HG03565 (cell line): ENCODE results near the gene FSD1.
"Not testable (repeated sequence)": the region's sequence is repeated elsewhere in the genome, so short reads cannot be mapped to it uniquely, and the experiment has no call there.

ENCODE experiments used
- ATAC-seq: cut with Tn5 transposase; IDR thresholded peaks from one replicate; pipeline ENCODE4 v1.9.1; 2021; ENCODE audit warnings: mild to moderate bottlenecking, moderate library complexity; ENCODE audit not compliant: unreplicated experiment

The FSD1 gene

GRCh38 chr19:4342314-4342614, 37.9 kb downstream of the FSD1 start:
- ATAC-seq, result no peak

GRCh38 chr19:4342615-4343369, 38.4 kb downstream of the FSD1 start:
- ATAC-seq, result peak; percentile 82

- ATAC-seq, result peak; percentile 25
These were observed 39.2 kb downstream of the FSD1 start, which contains the start of gene MPND for GRCh38 chr19:4343370-4344307. TSS of gene MPND (plus strand) at chr19:4343562. CDS start at chr19:4343594, 32 bp downstream.

- ATAC-seq, result no peak
These were observed 41.1 kb downstream of the FSD1 start for GRCh38 chr19:4345342-4346019.

- no peak for ATAC-seq
These were observed 41.6 kb downstream of the FSD1 start for GRCh38 chr19:4346020-4346383.

- no peak for ATAC-seq
These were observed 43.1 kb downstream of the FSD1 start for GRCh38 chr19:4347521-4347920.

- not testable (repeated sequence) for ATAC-seq
These were observed 44.8 kb downstream of the FSD1 start for GRCh38 chr19:4349225-4349624.

GRCh38 chr19:4350111-4350510, 45.7 kb downstream of the FSD1 start:
- ATAC-seq, result no peak

GRCh38 chr19:4350726-4351125, 46.3 kb downstream of the FSD1 start:
- ATAC-seq, result no peak

- no peak for ATAC-seq
These were observed 48.3 kb downstream of the FSD1 start for GRCh38 chr19:4352701-4353121.

- ATAC-seq, result no peak
These were observed 49.9 kb downstream of the FSD1 start for GRCh38 chr19:4354282-4354681.

GRCh38 chr19:4354897-4355296, 50.5 kb downstream of the FSD1 start:
- no peak for ATAC-seq

GRCh38 chr19:4357095-4357797, 52.8 kb downstream of the FSD1 start:
- no peak for ATAC-seq

- no peak for ATAC-seq
These were observed 53.5 kb downstream of the FSD1 start for GRCh38 chr19:4357921-4358326.

GRCh38 chr19:4358709-4359626, 54.6 kb downstream of the FSD1 start:
- no peak for ATAC-seq

GRCh38 chr19:4359627-4360000, 55.2 kb downstream of the FSD1 start:
- no peak for ATAC-seq

- no peak for ATAC-seq
These were observed 55.7 kb downstream of the FSD1 start for GRCh38 chr19:4360081-4360569.

- no peak for ATAC-seq
These were observed 56.3 kb downstream of the FSD1 start for GRCh38 chr19:4360641-4361151.
